ENCODE data around the gene GTF2A2. TPM values are rescaled to one million over a fixed set of nuclear protein-coding genes. Genes with fewer than 3 reads are reported as not detected.
"Not testable (repeated sequence)": the region's sequence is repeated elsewhere in the genome, so short reads cannot be mapped to it uniquely, and the experiment has no call there.

Gene GTF2A2
- total RNA-seq, 1 experiment from 2014 or later = 105 TPM

- DNase-seq (ENCODE audit: low spot score) = no peak
Measured at GRCh38 chr15:59674361-59674877, 17.1 kb upstream of the GTF2A2 start.

DNA sequence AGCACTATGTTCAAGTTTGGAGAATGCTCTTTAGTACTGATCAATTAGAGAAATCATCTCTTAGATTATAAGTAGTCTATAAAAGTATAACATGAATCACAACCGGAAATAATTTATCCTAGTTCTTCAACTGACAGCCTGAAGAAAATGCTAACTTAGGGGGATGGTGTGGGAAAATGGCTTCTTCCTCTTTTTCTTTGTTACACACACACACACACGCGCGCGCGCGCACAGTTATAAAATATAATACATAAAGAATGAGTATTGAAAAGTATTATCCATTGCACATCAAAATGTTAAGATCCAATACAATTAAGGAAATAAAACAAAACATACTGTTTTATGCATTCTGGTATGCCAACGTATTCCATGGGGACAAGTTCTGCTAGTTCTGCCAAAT, 11.2 kb upstream of the GTF2A2 start:
- no peak for DNase-seq (ENCODE audit: low spot score)

GRCh38 chr15:59662260-59662659, 4.9 kb upstream of the GTF2A2 start:
- DNase-seq (ENCODE audit: low spot score) = no peak

DNA sequence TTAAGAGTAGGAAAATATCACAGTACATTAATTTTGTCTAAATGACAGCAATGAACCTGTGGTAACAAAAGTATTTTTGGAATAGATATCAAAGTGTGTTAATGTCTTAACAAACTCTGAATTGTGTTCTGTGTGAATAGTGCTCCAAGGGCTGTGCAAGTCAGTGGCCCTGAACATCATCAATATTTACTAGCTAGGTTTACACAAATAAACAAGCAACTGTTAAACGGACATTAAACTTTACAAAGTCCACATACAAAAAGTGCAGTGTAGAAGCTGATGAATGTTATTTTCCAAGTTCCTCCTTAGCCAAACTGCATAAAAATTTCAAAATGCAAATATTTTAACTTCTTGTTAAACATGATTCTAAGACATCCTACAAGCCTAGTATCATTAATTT, 2.1 kb upstream of the GTF2A2 start:
- DNase-seq (ENCODE audit: low spot score) = no peak

GRCh38 chr15:59657635-59658125, 365 bp upstream of the GTF2A2 start:
- no peak for DNase-seq (ENCODE audit: low spot score)

GRCh38 chr15:59654046-59654445, 3.3 kb downstream of the GTF2A2 start:
- no peak for DNase-seq (ENCODE audit: low spot score)

DNA sequence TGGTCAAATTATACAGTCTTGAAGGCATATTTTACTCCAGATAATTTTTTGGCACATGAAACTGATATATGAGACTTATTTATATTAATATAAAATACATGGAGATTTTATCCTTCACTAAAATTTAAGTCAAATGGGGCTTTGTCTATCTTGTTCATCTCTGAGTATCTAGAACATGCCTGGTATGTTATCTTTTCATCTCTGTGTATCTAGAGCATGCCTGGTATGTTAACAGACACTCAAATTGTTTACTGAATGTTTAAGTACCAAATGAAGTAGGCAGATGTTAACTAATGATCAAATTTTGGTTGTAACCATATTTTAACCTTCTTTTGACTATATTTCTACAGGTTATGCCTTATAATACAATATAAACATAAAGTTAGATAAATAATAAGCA, 7.7 kb downstream of the GTF2A2 start:
- no peak for DNase-seq (ENCODE audit: low spot score)

GRCh38 chr15:59647085-59647484, 10.2 kb downstream of the GTF2A2 start:
- no peak for DNase-seq (ENCODE audit: low spot score)

GRCh38 chr15:59646277-59646676, 11.0 kb downstream of the GTF2A2 start:
- DNase-seq (ENCODE audit: low spot score) = no peak

- not testable (repeated sequence) for DNase-seq (ENCODE audit: low spot score)
Measured at GRCh38 chr15:59645812-59646211, 11.5 kb downstream of the GTF2A2 start.

DNA sequence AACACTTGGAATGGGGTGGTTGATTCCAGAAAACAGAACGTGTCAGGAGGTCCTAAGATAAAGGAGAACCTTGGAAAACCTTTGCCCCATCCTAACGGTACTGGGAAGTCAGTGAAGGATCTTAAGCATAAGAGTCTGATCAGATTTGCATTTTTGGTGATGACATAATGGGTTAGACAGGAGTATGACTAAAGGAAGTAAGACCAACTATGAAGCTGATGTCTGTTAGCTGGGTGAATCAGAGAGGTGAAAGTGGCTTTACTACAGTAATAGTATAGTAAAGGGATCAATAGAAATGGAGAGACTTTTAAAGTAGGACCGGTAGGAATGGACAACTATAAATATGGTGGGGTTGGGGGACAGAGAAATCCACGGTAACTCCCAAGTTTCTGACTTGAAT, 12.6 kb downstream of the GTF2A2 start:
- no peak for DNase-seq (ENCODE audit: low spot score)

DNA sequence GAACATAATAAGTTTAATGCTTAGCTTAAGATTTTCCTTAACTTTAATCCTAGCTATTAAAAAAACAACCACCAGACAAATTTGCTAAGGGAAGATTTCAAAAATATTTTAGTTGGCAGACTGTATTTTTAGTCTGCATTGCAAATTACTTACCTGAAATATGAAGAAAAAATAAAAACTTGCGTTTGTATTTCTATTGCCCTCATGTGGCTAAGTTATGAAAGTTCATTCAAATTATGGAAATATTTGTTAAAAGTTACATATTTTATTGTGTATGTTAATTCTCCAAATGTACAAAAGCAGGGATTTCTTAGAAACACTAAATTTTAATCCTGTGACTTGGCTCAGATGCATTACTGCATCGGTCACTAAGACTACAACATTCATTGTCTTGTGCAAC, 15.0 kb downstream of the GTF2A2 start:
- no peak for DNase-seq (ENCODE audit: low spot score)

- not testable (repeated sequence) for DNase-seq (ENCODE audit: low spot score)
Measured at GRCh38 chr15:59637507-59637906, 19.8 kb downstream of the GTF2A2 start.

GRCh38 chr15:59636184-59636583, 21.1 kb downstream of the GTF2A2 start:
- no peak for DNase-seq (ENCODE audit: low spot score)

- DNase-seq (ENCODE audit: low spot score) = no peak
Measured at GRCh38 chr15:59632714-59633113, 24.6 kb downstream of the GTF2A2 start.

- peak; percentile 45 for DNase-seq (ENCODE audit: low spot score)
Measured at GRCh38 chr15:59622289-59622688, 35.0 kb downstream of the GTF2A2 start.

DNA sequence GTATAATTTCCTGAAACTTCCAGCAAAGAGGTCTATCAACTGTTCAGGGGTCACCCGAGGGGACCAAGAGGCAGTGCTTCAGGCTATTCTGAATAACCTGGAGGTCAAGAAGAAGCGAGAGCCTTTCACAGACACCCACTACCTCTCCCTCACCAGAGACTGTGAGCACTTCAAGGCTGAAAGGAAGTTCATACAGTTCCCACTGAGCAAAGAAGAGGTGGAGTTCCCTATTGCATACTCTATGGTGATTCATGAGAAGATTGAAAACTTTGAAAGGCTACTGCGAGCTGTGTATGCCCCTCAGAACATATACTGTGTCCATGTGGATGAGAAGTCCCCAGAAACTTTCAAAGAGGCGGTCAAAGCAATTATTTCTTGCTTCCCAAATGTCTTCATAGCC, 38.9 kb downstream of the GTF2A2 start:
- DNase-seq (ENCODE audit: low spot score) = no peak

DNA sequence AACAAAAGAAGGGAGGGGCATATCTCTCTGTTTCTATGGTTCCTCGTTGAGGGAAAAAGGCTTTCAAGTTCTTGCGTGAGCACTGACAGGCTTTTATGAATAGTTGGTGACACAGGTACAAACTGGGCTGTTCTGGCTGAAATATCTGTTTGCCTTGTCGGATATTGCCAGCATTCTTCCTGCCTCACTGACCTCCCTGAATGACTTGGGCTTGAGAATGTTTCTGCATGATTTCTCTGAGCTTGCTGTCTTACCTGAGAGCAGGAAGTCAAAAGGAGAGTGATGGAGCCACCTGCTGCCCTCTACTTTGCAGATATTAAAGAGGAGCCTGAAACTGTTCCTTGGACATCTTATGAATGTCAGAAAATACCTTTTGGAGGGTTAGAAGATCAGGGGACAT, 40.9 kb downstream of the GTF2A2 start:
- DNase-seq (ENCODE audit: low spot score) = no peak

- DNase-seq (ENCODE audit: low spot score) = no peak
Measured at GRCh38 chr15:59615661-59616060, 41.7 kb downstream of the GTF2A2 start.

DNA sequence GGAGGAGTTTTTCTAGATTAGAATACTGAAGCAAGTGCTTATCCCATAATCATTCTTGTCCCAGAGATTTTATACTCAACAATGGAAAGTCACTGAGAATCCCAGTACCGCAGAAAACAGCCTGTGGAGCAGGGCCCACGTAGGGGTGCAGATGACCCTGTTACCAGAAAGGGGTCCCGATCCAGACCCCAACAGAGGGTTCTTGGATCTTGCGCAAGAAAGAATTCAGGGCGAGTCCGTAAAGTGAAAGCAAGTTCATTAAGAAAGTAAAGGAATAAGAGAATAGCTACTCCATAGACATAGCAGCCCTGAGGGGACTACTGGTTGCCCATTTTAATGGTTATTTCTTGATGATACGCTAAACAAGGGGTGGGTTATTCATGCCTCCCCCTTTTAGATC, 43.2 kb downstream of the GTF2A2 start:
- DNase-seq (ENCODE audit: low spot score) = no peak

- DNase-seq (ENCODE audit: low spot score) = peak; percentile 46
Measured at GRCh38 chr15:59611276-59612260, 45.7 kb downstream of the GTF2A2 start, which contains the start of gene GCNT3. Gene GCNT3, plus strand, starts transcription at chr15:59611783. Its CDS starts 6,456 bp downstream, at chr15:59618239.

DNA sequence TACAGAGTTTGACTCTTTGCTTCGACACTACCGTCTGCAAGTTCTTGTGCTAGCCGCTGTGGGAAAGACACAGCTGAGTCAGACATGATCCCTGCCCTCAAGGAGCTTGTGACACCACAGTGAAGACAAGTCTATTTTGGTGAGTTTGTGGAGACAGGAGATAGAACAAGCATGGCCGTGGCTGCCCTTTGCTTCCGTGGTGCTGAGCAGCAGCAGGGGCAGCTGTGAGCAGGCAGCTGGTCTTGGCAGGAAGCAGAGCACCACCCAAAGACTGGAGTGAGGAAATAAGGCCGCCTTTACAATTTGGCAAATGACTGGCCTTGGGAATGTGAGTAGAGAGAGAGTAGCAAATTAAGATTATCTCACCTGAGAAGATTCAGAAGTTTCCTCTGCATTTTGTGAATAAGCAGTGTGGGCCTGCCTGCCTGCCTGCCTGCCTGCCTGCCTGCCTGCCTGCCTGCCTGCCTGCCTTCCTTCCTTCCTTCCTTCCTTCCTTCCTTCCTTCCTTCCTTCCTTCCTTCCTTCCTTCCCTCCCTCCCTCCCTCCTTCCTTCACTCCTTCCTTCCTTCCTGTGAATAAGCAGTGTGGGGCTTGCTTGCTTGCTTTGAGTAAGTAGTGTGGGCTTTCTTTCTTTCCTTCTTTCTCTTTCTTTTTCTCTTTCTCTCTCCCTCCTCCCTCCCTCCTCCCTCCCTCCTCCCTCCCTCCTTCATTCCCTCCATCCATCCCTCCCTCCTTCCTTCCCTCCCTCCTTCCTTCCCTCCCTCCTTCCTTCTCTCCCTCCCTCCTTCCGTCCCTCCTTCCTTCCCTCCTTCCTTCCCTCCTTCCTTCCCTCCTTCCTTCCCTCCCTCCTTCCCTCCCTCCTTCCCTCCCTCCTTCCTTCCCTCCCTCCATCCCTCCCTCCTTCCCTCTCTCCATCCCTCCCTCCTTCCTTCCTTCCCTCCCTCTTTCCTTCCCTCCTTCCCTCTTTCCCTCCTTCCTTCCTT, 47.3 kb downstream of the GTF2A2 start:
- no peak for DNase-seq (ENCODE audit: low spot score)

Measured in H4 (cell line).